ENCODE results near the gene SPATA12.

The SPATA12 gene

DNA sequence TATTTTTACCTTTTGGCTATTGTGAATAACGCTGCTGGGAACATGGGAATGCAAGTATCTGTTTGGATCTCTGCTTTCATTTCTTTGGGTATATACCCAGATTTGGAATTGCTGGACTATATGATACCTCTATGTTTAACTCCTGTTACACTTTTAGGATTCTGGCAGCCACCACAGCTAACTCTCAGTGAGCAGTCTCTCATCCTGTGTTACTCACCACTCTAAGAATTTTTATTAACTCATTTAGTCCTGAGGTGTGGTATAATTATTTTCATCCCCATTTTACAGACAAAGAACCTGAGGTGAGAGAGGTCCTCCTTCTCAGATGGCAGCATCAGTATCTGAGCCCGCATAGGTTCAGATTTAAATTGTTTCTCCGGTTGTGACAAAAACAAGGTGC is 1.1 kb downstream of the SPATA12 start:
- in situ Hi-C loops (cut with HindIII; ENCODE audit: low pct_unique_long_range_greater_than_20kb, low sequenced_read_pairs), result no loop called here
- peak in 1 of 2 experiments; percentile 42 for DNase-seq (ENCODE audit: low read depth in 1 of 2, low spot score in 1 of 2)
- no peak for TF ChIP-seq JUND (IDR thresholded peaks at IDR 0.05; ENCODE audit: low read depth)

GRCh38 chr3:57062101-57062631 is 1.7 kb downstream of the SPATA12 start:
- DNase-seq (ENCODE audit: low read depth in 1 of 2, low spot score in 1 of 2), result no peak
- no peak for TF ChIP-seq JUND (IDR thresholded peaks at IDR 0.05; ENCODE audit: low read depth)
- in situ Hi-C loops (cut with HindIII; ENCODE audit: low pct_unique_long_range_greater_than_20kb, low sequenced_read_pairs), result no loop called here

DNA sequence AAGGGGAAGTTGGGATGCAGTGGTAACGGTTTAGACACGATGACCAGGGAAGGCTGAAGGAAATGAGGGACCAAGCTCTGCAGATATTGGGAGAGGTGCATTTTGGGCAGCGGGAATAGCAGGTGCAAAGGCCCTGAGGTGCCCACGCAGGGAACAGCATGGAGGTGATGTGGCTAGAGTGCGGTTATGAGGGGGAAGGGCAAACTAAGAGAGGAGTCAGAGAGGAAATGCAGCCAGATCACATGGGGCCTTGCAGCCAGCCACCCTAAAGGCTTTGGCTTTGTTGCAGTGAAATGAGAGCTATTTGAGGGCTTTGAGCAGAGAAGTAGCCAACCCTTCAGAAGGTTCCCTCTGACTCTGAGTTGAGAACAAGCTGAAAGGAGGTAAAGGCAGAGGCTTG is 2.6 kb downstream of the SPATA12 start:
- no peak for TF ChIP-seq JUND (IDR thresholded peaks at IDR 0.05; ENCODE audit: low read depth)
- in situ Hi-C loops (cut with HindIII; ENCODE audit: low pct_unique_long_range_greater_than_20kb, low sequenced_read_pairs), result no loop called here
- no peak for DNase-seq (ENCODE audit: low read depth in 1 of 2, low spot score in 1 of 2)

DNA sequence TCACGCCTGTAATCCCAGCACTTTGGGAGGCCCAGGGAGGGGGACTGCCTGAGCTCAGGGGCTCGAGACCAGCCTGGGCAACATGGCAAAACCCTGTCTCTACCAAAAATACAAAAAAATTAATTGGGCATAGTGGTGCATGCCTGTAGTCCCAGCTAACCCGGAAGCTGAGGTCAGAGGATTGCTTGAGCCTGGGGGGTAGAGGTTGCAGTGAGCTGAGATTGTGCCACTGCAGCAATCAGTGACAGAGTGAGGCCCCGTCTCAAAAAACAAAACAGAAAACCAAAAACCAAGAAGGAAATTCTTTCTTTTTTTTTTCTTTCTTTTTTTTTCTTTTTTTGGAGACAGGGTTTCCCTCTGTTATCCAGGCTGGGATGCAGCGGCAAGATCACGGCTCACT is 3.5 kb downstream of the SPATA12 start:
- in situ Hi-C loops (cut with HindIII; ENCODE audit: low pct_unique_long_range_greater_than_20kb, low sequenced_read_pairs), result no loop called here
- TF ChIP-seq JUND (IDR thresholded peaks at IDR 0.05; ENCODE audit: low read depth), result no peak
- no peak for DNase-seq (ENCODE audit: low read depth in 1 of 2, low spot score in 1 of 2)

DNA sequence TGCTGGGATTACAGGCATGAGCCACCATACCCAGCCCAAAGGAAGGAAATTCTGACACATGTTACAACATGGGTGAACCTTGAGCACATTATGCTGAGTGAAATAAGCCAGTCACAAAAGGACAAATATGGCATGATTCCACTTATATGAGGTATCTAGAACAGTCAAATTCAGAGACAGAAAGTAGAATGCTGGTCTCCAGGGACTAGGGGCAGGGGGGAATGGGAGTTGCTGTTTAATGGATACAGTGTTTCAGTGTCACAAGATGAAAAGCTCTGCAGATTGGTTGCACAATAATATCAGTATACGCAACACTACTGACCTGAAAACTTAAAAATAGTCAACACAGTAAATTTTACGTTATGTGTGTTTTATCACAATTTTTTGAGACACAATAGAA is 4.1 kb downstream of the SPATA12 start:
- no peak for TF ChIP-seq JUND (IDR thresholded peaks at IDR 0.05; ENCODE audit: low read depth)
- in situ Hi-C loops (cut with HindIII; ENCODE audit: low pct_unique_long_range_greater_than_20kb, low sequenced_read_pairs), result no loop called here
- DNase-seq (ENCODE audit: low read depth in 1 of 2, low spot score in 1 of 2), result no peak

- no peak for DNase-seq (ENCODE audit: low read depth in 1 of 2, low spot score in 1 of 2)
- in situ Hi-C loops (cut with HindIII; ENCODE audit: low pct_unique_long_range_greater_than_20kb, low sequenced_read_pairs), result no loop called here
- TF ChIP-seq JUND (IDR thresholded peaks at IDR 0.05; ENCODE audit: low read depth), result no peak
Observed at GRCh38 chr3:57065588-57065987, 5.1 kb downstream of the SPATA12 start.

DNA sequence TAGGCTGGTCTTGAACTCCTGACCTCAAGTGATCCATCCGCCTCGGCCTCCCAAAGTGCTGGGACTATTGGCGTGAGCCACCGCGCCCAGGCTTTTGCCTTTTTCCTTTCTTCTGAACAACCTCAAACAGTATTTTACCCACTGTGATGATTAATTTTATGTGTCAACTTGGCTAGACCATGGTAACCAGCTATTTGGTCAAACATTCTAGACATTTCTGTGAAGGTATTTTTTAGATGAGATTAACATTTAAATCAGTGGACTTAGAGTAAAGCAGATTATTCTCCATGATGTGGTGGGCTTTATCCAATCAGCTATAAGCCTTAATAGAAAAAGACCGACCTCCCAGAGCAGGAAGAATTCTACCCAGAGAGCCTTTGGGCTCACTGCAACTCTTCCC is 6.0 kb downstream of the SPATA12 start:
- TF ChIP-seq JUND (IDR thresholded peaks at IDR 0.05; ENCODE audit: low read depth), result no peak
- no peak for DNase-seq (ENCODE audit: low read depth in 1 of 2, low spot score in 1 of 2)
- in situ Hi-C loops (cut with HindIII; ENCODE audit: low pct_unique_long_range_greater_than_20kb, low sequenced_read_pairs), result no loop called here

DNA sequence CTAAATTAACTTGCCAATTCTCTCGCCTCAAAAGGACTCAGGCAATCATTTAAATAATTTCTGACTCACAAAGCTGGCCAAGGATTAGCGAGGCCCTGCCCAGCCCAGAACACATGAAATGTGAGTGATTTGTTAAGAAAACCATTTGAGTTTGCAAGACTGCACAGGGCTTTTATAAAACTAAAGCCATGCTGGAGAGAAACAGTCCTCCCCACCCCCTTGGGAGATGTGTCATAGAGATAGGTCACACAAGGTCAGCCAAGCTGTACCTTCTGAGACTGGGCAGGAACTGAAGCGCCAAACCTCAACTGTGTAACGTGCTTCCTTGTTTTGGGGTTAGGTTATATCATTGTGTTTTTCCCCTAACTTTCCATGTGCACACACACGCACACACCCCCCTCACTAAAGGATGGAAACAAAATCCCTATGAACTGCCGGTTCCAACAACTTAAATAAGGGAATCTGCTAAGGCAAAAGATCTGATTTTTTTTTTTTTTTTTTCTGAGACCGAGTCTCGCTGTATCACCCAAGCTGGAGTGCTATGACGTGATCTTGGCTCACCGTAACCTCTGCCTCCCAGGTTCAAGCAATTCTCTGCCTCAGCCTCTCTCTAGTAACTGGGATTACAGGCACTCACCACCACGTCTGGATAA is 8.1 kb downstream of the SPATA12 start:
- DNase-seq (ENCODE audit: low read depth in 1 of 2, low spot score in 1 of 2), result no peak
- TF ChIP-seq JUND (IDR thresholded peaks at IDR 0.05; ENCODE audit: low read depth), result no peak
- in situ Hi-C loops (cut with HindIII; ENCODE audit: low pct_unique_long_range_greater_than_20kb, low sequenced_read_pairs), result no loop called here

DNA sequence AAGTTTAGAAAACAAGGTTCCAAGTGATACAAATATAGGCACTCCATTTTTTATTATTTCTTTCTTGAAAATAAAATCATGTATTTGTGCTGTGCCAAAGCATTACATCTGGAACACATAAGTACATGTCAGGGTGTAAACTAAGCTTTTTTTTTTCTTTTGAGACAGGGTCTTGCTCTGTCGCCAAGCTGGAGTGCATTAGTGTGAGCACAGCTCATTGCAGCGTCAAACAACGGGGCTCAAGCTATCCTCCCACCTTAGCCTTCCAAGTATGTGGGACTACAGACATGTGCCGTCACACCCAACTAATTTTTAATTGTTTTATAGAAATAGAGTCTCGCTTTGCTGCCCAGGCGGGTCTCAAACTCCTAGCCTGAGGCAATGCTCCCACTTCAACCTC is 9.0 kb downstream of the SPATA12 start:
- TF ChIP-seq JUND (IDR thresholded peaks at IDR 0.05; ENCODE audit: low read depth), result no peak

DNA sequence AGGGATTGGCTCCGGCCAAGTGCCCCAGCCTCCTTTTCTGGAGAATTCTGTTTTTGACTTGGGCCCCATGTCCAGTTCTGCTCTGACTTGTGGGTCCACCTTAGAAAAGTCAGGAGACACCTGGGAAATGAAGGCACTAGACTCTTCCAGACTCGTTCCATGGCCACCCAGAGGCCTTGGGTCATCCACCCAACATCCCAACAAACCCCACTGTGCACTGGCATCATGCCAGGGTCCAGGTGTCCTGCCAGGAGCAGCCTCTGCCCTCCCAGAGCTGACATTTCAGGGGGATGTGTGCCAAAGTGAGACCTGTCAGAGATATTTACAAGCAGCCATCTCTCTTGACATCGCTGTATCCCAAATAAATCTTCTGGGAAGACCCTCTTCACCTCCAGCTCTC is 13.2 kb downstream of the SPATA12 start:
- DNase-seq (ENCODE audit: low read depth in 1 of 2, low spot score in 1 of 2), result no peak
- in situ Hi-C loops (cut with HindIII; ENCODE audit: low pct_unique_long_range_greater_than_20kb, low sequenced_read_pairs), result no loop called here
- no peak for TF ChIP-seq JUND (IDR thresholded peaks at IDR 0.05; ENCODE audit: low read depth)

More for the DNA sequence above, 9.0 kb downstream of the SPATA12 start:
- DNase-seq (ENCODE audit: low read depth in 1 of 2, low spot score in 1 of 2), result no peak
- in situ Hi-C loops (cut with HindIII; ENCODE audit: low pct_unique_long_range_greater_than_20kb, low sequenced_read_pairs), result no loop called here

DNA sequence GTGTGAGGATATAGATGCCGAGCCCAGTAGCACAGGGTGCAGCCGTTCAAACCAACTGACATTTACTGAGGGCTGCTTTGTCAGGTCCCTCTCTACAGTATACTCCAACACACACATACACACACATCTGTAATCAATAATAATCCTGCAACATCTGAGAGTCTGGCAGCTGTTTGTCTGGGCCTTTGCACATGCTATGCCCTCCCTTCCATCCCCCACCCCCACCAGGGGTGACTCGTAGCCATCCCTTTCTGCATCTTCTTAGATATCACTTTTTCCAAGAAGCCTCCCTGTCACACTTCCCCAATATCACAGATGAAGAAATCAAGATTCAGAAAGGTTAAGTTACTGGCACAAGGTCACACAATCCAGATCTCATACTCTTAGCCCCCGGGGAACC is 13.7 kb downstream of the SPATA12 start:
- DNase-seq (ENCODE audit: low read depth in 1 of 2, low spot score in 1 of 2), result no peak
- TF ChIP-seq JUND (IDR thresholded peaks at IDR 0.05; ENCODE audit: low read depth), result no peak
- in situ Hi-C loops (cut with HindIII; ENCODE audit: low pct_unique_long_range_greater_than_20kb, low sequenced_read_pairs), result no loop called here

GRCh38 chr3:57076422-57076951 is 16.0 kb downstream of the SPATA12 start:
- in situ Hi-C loops (cut with HindIII; ENCODE audit: low pct_unique_long_range_greater_than_20kb, low sequenced_read_pairs), result no loop called here
- TF ChIP-seq JUND (IDR thresholded peaks at IDR 0.05; ENCODE audit: low read depth), result no peak

DNA sequence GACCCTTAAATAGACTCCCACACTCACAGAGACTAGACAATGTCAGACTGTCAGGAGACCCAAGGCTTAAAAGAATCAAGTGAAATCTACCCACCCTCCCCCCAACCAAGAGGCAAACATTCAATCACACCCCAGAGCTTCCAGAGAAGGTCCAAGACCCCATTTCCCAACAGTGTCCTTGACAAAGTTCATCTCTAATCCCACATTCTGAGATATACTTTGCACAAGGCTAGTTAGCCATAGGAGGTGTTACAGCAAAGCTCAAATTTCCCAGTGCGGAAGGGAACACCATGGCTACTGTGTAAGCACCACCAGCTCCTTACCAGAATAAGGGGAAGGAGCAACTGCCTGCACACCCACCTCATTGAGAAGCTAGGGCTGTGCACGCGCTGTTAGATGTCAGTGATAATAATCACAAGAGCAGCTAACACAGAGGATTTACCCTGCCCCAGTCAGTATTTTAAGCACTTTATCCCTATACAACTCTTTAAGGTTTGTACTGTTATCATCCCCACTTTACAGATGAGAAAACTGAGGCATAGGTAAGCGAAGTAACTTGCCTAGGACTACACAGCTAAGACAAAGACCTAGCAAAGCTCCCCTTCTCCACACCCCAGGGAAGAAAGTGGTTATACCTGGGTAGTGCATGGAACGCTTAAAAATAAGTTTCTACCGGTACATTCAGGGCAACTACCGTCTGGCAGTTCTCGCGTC is 17.3 kb downstream of the SPATA12 start:
- DNase-seq (ENCODE audit: low read depth in 1 of 2, low spot score in 1 of 2), result no peak
- in situ Hi-C loops (cut with HindIII; ENCODE audit: low pct_unique_long_range_greater_than_20kb, low sequenced_read_pairs), result no loop called here
- no peak for TF ChIP-seq JUND (IDR thresholded peaks at IDR 0.05; ENCODE audit: low read depth)

More at GRCh38 chr3:57076422-57076951, 16.0 kb downstream of the SPATA12 start:
- no peak for DNase-seq (ENCODE audit: low read depth in 1 of 2, low spot score in 1 of 2)

All from T47D (cell line).